ENCODE measurements around the gene PLXNA2. TPM values are rescaled to one million over a fixed set of nuclear protein-coding genes. Genes with fewer than 3 reads are reported as not detected.
A peak's percentile ranks its signal among the peaks of the same experiment; 100 is the strongest.

Gene PLXNA2
- polyA plus RNA-seq, 1 of the 3 experiments (the other 2 are of a cell fraction): 8.5 TPM

- peaks cover 19 to 65% of the 10 kb centered on the region in 2 experiments for H3K4me1 ChIP-seq (ENCODE audit: control insufficient read depth in 1 of 2, insufficient read depth in 2 of 2, low read depth in 1 of 2, low read length in 1 of 2)
- H3K9ac ChIP-seq: peak overlapping the region; percentile 55
- no peaks in the 10 kb centered on the region for H4K20me1 ChIP-seq (ENCODE audit: insufficient read depth)
- no peak overlapping the region for H3K4me3 ChIP-seq (ENCODE audit: low read depth in 2 of 2, low read length in 1 of 2)
- peak overlapping the region; percentile 68 for H3K4me2 ChIP-seq
- H3K79me2 ChIP-seq (ENCODE audit: insufficient read depth): peaks cover 97% of the 10 kb centered on the region
- no peak for DNase-seq
- ChIA-PET CTCF (interaction anchor here (1.8 to 3.8 kb wide), 3 partner anchors 13 to 197 kb away, joined by 5 to 19 read pairs (median 6); no protein-coding TSS in a partner anchor), POLR2A (no interaction called here)
- H3K27me3 ChIP-seq (ENCODE audit: insufficient read depth): no peaks in the 10 kb centered on the region
- no peak for TF ChIP-seq GATA2 (CRISPR knock-in tag; IDR thresholded peaks at IDR 0.05)
- TF ChIP-seq RAD21 (IDR thresholded peaks at IDR 0.05; ENCODE audit: low read length): no peak
- TF ChIP-seq RXRA (IDR thresholded peaks at IDR 0.05; ENCODE audit: borderline replicate concordance, low read depth): no peak
- no peak for TF ChIP-seq SMC3 (IDR thresholded peaks at IDR 0.05; ENCODE audit: low read depth, low read length)
- TF ChIP-seq JUND (IDR thresholded peaks at IDR 0.05): no peak
- no peak for TF ChIP-seq FOXM1 (IDR thresholded peaks at IDR 0.05; ENCODE audit: low read depth)
- TF ChIP-seq USF2 (IDR thresholded peaks at IDR 0.05; ENCODE audit: borderline replicate concordance, low read depth, low read length): no peak
- no peak for TF ChIP-seq ELF1 (IDR thresholded peaks at IDR 0.05)
- no peak for TF ChIP-seq NFIC (IDR thresholded peaks at IDR 0.05; ENCODE audit: borderline replicate concordance)
- no peak for TF ChIP-seq FOSL2 (IDR thresholded peaks at IDR 0.05; ENCODE audit: borderline replicate concordance, low read depth)
- no peak for TF ChIP-seq REST (IDR thresholded peaks at IDR 0.05; ENCODE audit: low read depth, low read length)
- TF ChIP-seq RCOR1 (IDR thresholded peaks at IDR 0.05; ENCODE audit: low read length): no peak
- no peak for TF ChIP-seq MXI1 (IDR thresholded peaks at IDR 0.05; ENCODE audit: low read depth, low read length)
- H2AFZ ChIP-seq (ENCODE audit: low read depth): no peak overlapping the region
- WGBS (ENCODE audit: low lambda C conversion rate): 92% methylated on average over 5 of the region's 5 CpGs
- H3F3A ChIP-seq (replicated peaks; ENCODE audit: insufficient read depth): peaks cover 24% of the 10 kb centered on the region
- H3K9me2 ChIP-seq: no peaks in the 10 kb centered on the region
- peaks cover 18 to 19% of the 10 kb centered on the region in 2 experiments for H3K36me3 ChIP-seq (replicated peaks in 1 of 2; ENCODE audit: control insufficient read depth in 1 of 2, insufficient read depth in 2 of 2, low read length in 1 of 2)
- H3K9me3 ChIP-seq: no peaks in the 10 kb centered on the region
- peak overlapping the region; percentile 79 to 86 for H3K27ac ChIP-seq (ENCODE audit: low read depth in 2 of 2, low read length in 1 of 2)
Observed at GRCh38 chr1:208219098-208219658, 25.0 kb downstream of the PLXNA2 start.

All from SK-N-SH (cell line).